GM21528 (cell line): ENCODE results near the gene APCDD1L.

Experiments used
- ATAC-seq: cut with Tn5 transposase; IDR thresholded peaks from one replicate; pipeline ENCODE4 v1.9.1; 2021; ENCODE audit warnings: mild to moderate bottlenecking, moderate library complexity; ENCODE audit not compliant: unreplicated experiment, low FRiP score

Gene APCDD1L

GRCh38 chr20:58515233-58516212 lies at the start of gene APCDD1L:
Gene APCDD1L (minus strand): TSS chr20:58515399. CDS start chr20:58514707, 692 bp downstream.
- ATAC-seq, result no peak

GRCh38 chr20:58559368-58559729 lies 44.1 kb upstream of the APCDD1L start:
- no peak for ATAC-seq

GRCh38 chr20:58558486-58559367 lies 43.5 kb upstream of the APCDD1L start:
- no peak for ATAC-seq

- no peak for ATAC-seq
Measured at GRCh38 chr20:58557733-58558342, 42.6 kb upstream of the APCDD1L start.

- no peak for ATAC-seq
Measured at GRCh38 chr20:58556961-58557360, 41.8 kb upstream of the APCDD1L start.

- no peak for ATAC-seq
Measured at GRCh38 chr20:58555078-58555765, 40.0 kb upstream of the APCDD1L start.

GRCh38 chr20:58554541-58554940 lies 39.3 kb upstream of the APCDD1L start:
- ATAC-seq, result no peak

GRCh38 chr20:58553841-58554240 lies 38.6 kb upstream of the APCDD1L start:
- ATAC-seq, result no peak

GRCh38 chr20:58553166-58553696 lies 38.0 kb upstream of the APCDD1L start:
- no peak for ATAC-seq

GRCh38 chr20:58552366-58552934 lies 37.3 kb upstream of the APCDD1L start:
- ATAC-seq, result no peak

- no peak for ATAC-seq
Measured at GRCh38 chr20:58551631-58552030, 36.4 kb upstream of the APCDD1L start.

- no peak for ATAC-seq
Measured at GRCh38 chr20:58550275-58551059, 35.3 kb upstream of the APCDD1L start.

GRCh38 chr20:58549231-58550209 lies 34.3 kb upstream of the APCDD1L start:
- no peak for ATAC-seq

GRCh38 chr20:58547623-58548475 lies 32.6 kb upstream of the APCDD1L start:
- no peak for ATAC-seq

GRCh38 chr20:58546756-58547622 lies 31.8 kb upstream of the APCDD1L start:
- ATAC-seq, result no peak

GRCh38 chr20:58546416-58546711 lies 31.2 kb upstream of the APCDD1L start:
- ATAC-seq, result no peak
